Measurements from ENCODE around the gene DHX38. TPM values are rescaled to one million over a fixed set of nuclear protein-coding genes. Genes with fewer than 3 reads are reported as not detected.

Gene DHX38
- total and polyA plus RNA-seq, 2 of the 13 experiments (the other 11 are each of a cell fraction or from before 2014, with no cell fraction given), result 54.4 to 85.9 TPM

- TF ChIP-seq FOSL2 (CRISPR knock-in tag; IDR thresholded peaks at IDR 0.05) (no peak), PHF20 (CRISPR knock-in tag; IDR thresholded peaks at IDR 0.05) (no peak), ZNF431 (CRISPR knock-in tag; IDR thresholded peaks at IDR 0.05; ENCODE audit: borderline replicate concordance, low read depth) (no peak; the same call in 1 of the 2 replicates), SP4 (CRISPR knock-in tag; IDR thresholded peaks at IDR 0.05) (no peak), CREB3 (CRISPR knock-in tag; IDR thresholded peaks at IDR 0.05) (0 out of 2 replicates have a peak, but pooled peaks have one; percentile 5), KDM5A (IDR thresholded peaks at IDR 0.05; ENCODE audit: borderline replicate concordance, low read length) (peak; percentile 21; the same call in 1 of the 2 replicates), HIC2 (CRISPR knock-in tag; IDR thresholded peaks at IDR 0.05; ENCODE audit: low read depth) (no peak), HBP1 (CRISPR knock-in tag; IDR thresholded peaks at IDR 0.05; ENCODE audit: low read depth) (peak; percentile 1; the same call in 1 of the 2 replicates), AKNA (CRISPR knock-in tag; IDR thresholded peaks at IDR 0.05; ENCODE audit: borderline replicate concordance) (no peak), RNF2 (conservative IDR thresholded peaks at IDR 0.05; ENCODE audit: low read depth) (no peak), STAT5B (CRISPR knock-in tag; IDR thresholded peaks at IDR 0.05) (no peak), PCBP1 (IDR thresholded peaks at IDR 0.05; ENCODE audit: borderline replicate concordance, low read depth, low read length) (no peak), ATF2 (CRISPR knock-in tag; IDR thresholded peaks at IDR 0.05) (no peak), IRF9 (CRISPR knock-in tag; IDR thresholded peaks at IDR 0.05; ENCODE audit: borderline replicate concordance) (no peak), CSRNP1 (CRISPR knock-in tag; IDR thresholded peaks at IDR 0.05) (no peak), ZFX (CRISPR knock-in tag; IDR thresholded peaks at IDR 0.05; ENCODE audit: low read depth) (no peak; the same call in 1 of the 2 replicates)
Measured at GRCh38 chr16:72094266-72094610, 591 bp downstream of the DHX38 start (continued).
